KMS-11 (cell line): ENCODE data around the gene SLC19A2.

Experiments used
- H2AFZ ChIP-seq: fragments of 200-600 bp; sonication (generic); 2 replicates; pipeline ENCODE4 v1.6.1; 2016; ENCODE audit warnings: antibody characterized with exemption, mixed run types, low read depth
- H3K27ac ChIP-seq: fragments of 200-600 bp; sonication (generic); 2 replicates; pipeline ENCODE4 v1.6.1; 2016; ENCODE audit warnings: mild to moderate bottlenecking, mixed run types
- H3K27me3 ChIP-seq: fragments of 200-600 bp; sonication (generic); 2 replicates; pipeline ENCODE4 v1.6.1; 2017; ENCODE audit warnings: mild to moderate bottlenecking, low read depth, mixed run types, moderate library complexity; ENCODE audit not compliant: insufficient read depth
- H3K36me3 ChIP-seq: fragments of 200-600 bp; sonication (generic); 2 replicates; pipeline ENCODE4 v1.6.1; 2017; ENCODE audit warnings: mild to moderate bottlenecking, mixed run types; ENCODE audit not compliant: insufficient read depth
- H3K4me1 ChIP-seq: fragments of 200-600 bp; sonication (generic); 2 replicates; pipeline ENCODE4 v1.6.1; 2016; ENCODE audit warnings: mild to moderate bottlenecking, low read depth, mixed run types; ENCODE audit not compliant: poor library complexity, severe bottlenecking
- H3K4me2 ChIP-seq: fragments of 200-600 bp; sonication (generic); 2 replicates; pipeline ENCODE4 v1.7.0; 2016; ENCODE audit warnings: mild to moderate bottlenecking, mixed run types
- H3K4me3 ChIP-seq: fragments of 200-600 bp; sonication (generic); IDR thresholded peaks from 2 replicates; pipeline ENCODE4 v1.6.1; 2017; ENCODE audit warnings: low read depth, low read length, mixed read lengths; ENCODE audit not compliant: insufficient read depth
- H3K79me2 ChIP-seq: fragments of 200-600 bp; sonication (generic); 2 replicates; pipeline ENCODE4 v1.6.1; 2016; ENCODE audit warnings: low read depth, mixed run types; ENCODE audit not compliant: insufficient read depth
- H3K9ac ChIP-seq: fragments of 200-600 bp; sonication (generic); 2 replicates; pipeline ENCODE4 v1.6.1; 2016; ENCODE audit warnings: mild to moderate bottlenecking, mixed run types
- H4K20me1 ChIP-seq: fragments of 200-600 bp; sonication (generic); 2 replicates; pipeline ENCODE4 v1.6.1; 2016; ENCODE audit warnings: mild to moderate bottlenecking, mixed run types; ENCODE audit not compliant: insufficient read depth
- TF ChIP-seq, protein P1 (sequence below): fragments of 200-600 bp; sonication (generic); conservative IDR thresholded peaks from 2 replicates; pipeline ENCODE4 v1.6.1; 2017; ENCODE audit warnings: low read depth, mild to moderate bottlenecking, antibody characterized with exemption, low read length, moderate library complexity, mixed read lengths

The SLC19A2 gene

DNA sequence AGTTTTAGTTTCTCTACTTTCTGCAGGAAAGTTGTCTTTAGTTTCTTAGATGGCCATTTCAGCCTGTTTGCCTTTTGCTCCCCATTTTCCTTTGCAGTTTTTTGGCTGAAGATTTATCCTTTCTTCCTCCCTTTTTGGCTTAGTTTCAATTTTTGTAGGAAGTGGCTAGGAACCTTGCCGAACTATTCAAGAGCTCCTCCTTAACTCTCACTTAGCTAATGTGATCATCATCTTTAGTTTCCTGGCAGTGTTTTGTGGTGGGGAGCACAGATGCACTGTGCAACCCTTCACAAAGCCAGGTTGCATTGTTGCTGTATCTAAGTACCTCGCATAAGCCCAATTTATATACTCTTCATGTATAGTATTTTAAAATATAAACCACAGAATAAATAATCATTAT, 29.7 kb downstream of the SLC19A2 start:
- Histone ChIP-seq H3K4me3 (no peak overlapping the region), H3K27ac (no peak overlapping the region), H3K9ac (no peak overlapping the region), H3K79me2 (no peaks in the 10 kb centered on the region), H3K36me3 (no peaks in the 10 kb centered on the region), H3K4me1 (no peaks in the 10 kb centered on the region), H2AFZ (no peak overlapping the region), H4K20me1 (no peaks in the 10 kb centered on the region), H3K4me2 (no peak overlapping the region), H3K27me3 (no peaks in the 10 kb centered on the region)
- TF ChIP-seq, protein P1, sequence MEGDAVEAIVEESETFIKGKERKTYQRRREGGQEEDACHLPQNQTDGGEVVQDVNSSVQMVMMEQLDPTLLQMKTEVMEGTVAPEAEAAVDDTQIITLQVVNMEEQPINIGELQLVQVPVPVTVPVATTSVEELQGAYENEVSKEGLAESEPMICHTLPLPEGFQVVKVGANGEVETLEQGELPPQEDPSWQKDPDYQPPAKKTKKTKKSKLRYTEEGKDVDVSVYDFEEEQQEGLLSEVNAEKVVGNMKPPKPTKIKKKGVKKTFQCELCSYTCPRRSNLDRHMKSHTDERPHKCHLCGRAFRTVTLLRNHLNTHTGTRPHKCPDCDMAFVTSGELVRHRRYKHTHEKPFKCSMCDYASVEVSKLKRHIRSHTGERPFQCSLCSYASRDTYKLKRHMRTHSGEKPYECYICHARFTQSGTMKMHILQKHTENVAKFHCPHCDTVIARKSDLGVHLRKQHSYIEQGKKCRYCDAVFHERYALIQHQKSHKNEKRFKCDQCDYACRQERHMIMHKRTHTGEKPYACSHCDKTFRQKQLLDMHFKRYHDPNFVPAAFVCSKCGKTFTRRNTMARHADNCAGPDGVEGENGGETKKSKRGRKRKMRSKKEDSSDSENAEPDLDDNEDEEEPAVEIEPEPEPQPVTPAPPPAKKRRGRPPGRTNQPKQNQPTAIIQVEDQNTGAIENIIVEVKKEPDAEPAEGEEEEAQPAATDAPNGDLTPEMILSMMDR, result no peak

DNA sequence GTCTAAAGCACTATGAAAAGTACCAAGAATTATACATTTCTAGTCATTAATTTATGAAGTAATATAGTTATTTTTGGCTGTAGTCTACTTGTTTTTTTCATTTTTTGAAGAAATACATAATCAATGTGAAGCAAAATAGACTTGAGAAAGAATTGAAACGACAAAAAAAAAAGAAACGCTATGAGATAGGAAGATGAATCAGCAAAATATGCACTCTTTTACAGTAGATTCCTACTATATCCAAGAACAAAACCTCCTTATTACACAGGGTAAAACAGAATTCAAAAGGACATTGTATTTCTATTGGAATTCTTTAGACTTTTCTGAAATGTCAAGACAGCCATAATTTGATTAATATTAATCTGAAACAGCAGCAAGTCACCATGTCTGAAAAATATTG, 32.8 kb downstream of the SLC19A2 start:
- no peaks in the 10 kb centered on the region for H3K36me3 ChIP-seq
- H3K27ac ChIP-seq, result no peak overlapping the region
- H2AFZ ChIP-seq, result no peak overlapping the region
- no peaks in the 10 kb centered on the region for H3K27me3 ChIP-seq
- no peaks in the 10 kb centered on the region for H3K4me1 ChIP-seq
- no peak overlapping the region for H3K4me3 ChIP-seq
- H3K9ac ChIP-seq, result no peak overlapping the region
- TF ChIP-seq, protein P1, result no peak
- no peaks in the 10 kb centered on the region for H4K20me1 ChIP-seq
- no peaks in the 10 kb centered on the region for H3K79me2 ChIP-seq
- no peak overlapping the region for H3K4me2 ChIP-seq

DNA sequence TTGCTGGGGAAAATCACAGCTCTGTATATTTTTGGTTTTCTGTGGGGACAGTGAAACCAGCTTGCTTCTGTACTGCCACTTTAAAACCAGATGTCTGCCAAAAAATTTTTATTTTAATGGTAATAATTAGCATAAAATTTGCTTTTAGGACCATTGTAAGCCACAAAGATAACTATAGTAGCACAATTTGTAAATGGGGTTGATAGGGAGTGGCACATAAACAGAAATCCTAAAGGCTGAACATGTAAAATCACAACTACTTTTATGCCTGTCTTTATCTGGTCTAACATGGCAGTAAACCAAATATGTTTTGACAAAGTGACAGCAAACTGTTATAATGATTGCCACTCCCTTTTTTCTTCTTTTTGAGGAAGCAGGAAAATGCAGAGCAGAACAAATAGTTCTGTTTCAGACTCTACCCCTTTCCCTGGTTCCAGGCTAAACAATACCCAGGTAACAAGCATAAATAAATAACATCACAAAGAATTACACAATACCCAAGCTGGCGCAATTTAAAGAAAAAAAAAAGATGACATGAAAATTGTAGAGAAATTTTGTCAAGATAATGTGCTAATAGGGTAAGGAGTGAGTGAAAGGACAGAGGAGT, 34.4 kb downstream of the SLC19A2 start:
- H4K20me1 ChIP-seq, result no peaks in the 10 kb centered on the region
- H3K27me3 ChIP-seq, result no peaks in the 10 kb centered on the region
- no peaks in the 10 kb centered on the region for H3K79me2 ChIP-seq
- no peak overlapping the region for H3K4me2 ChIP-seq
- H3K9ac ChIP-seq, result no peak overlapping the region
- H3K36me3 ChIP-seq, result no peaks in the 10 kb centered on the region
- H3K27ac ChIP-seq, result no peak overlapping the region
- H3K4me1 ChIP-seq, result no peaks in the 10 kb centered on the region
- TF ChIP-seq, protein P1, result no peak
- H3K4me3 ChIP-seq, result no peak overlapping the region
- H2AFZ ChIP-seq, result no peak overlapping the region

DNA sequence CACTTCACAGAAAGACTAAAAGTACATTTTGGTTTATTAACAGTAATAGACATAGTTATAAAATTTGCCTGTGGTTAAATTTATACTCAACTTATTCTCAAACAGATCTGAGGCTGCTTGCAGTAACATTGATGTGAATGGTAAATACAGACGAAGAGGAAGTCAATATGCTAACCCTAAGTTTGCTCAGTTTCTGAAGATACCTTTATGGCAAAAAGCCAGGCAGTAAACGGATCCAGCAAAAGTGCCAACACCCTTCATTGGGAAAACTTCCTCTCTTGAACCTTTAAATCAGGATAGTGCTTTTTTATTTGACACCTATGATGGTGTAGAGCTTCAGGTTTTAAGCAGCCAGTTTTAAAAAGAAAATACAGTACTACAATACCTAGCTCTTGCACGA, 41.8 kb downstream of the SLC19A2 start:
- Histone ChIP-seq H4K20me1 (no peaks in the 10 kb centered on the region), H3K9ac (no peak overlapping the region), H3K36me3 (no peaks in the 10 kb centered on the region), H3K27ac (no peak overlapping the region), H3K4me3 (no peak overlapping the region), H2AFZ (no peak overlapping the region), H3K27me3 (no peaks in the 10 kb centered on the region), H3K4me2 (no peak overlapping the region), H3K4me1 (no peaks in the 10 kb centered on the region), H3K79me2 (no peaks in the 10 kb centered on the region)
- TF ChIP-seq, protein P1, result no peak
